Mesothelial cell of epicardium (in vitro differentiated cells): ENCODE results near the gene ENKD1. TPM values are rescaled to one million over a fixed set of nuclear protein-coding genes. Genes with fewer than 3 reads are reported as not detected.

Source experiments
- DNase-seq, 2 experiments: peaks; one replicate each; pipeline ENCODE4 v3.0.0; 2021; ENCODE audit warnings: low spot score in 2 of 2; ENCODE audit not compliant: unreplicated experiment in 2 of 2
- H3K27ac Mint-ChIP-seq: 2 replicates; pipeline ENCODE4 v1.8.0; 2021; ENCODE audit warnings: mixed read lengths
- H3K27me3 Mint-ChIP-seq: 2 replicates; pipeline ENCODE4 v1.8.0; 2021; ENCODE audit warnings: low read depth, mixed read lengths
- H3K36me3 Mint-ChIP-seq: 2 replicates; pipeline ENCODE4 v1.8.0; 2021; ENCODE audit warnings: mixed read lengths
- H3K4me1 Mint-ChIP-seq: 2 replicates; pipeline ENCODE4 v1.8.0; 2021; ENCODE audit warnings: mixed read lengths
- H3K4me3 Mint-ChIP-seq: 2 replicates; pipeline ENCODE4 v1.8.0; 2021; ENCODE audit warnings: mild to moderate bottlenecking, moderate library complexity, mixed read lengths
- H3K9me3 Mint-ChIP-seq: 2 replicates; pipeline ENCODE4 v1.8.0; 2021; ENCODE audit warnings: mixed read lengths
- CTCF ChIP-seq: fragments of 200-600 bp; sonication (generic); IDR thresholded peaks from one replicate; pipeline ENCODE4 v1.5.0; 2021; ENCODE audit warnings: antibody characterized with exemption; ENCODE audit not compliant: unreplicated experiment
- total RNA-seq: library from RNA; stranded (reverse); gene quantifications from 3 replicates; pipeline ENCODE4 v1.2.1, GENCODE V29; 2021

The ENKD1 gene
- total RNA-seq, 1 donor from 2014 or later, result 13.0 TPM

GRCh38 chr16:67647111-67647651 lies 19.4 kb downstream of the ENKD1 start:
- Mint-ChIP-seq H3K36me3 (no peaks in the 10 kb centered on the region), H3K4me3 (no peak overlapping the region), H3K27ac (no peak overlapping the region), H3K27me3 (peaks cover 49% of the 10 kb centered on the region), H3K9me3 (no peaks in the 10 kb centered on the region), H3K4me1 (peaks cover 2% of the 10 kb centered on the region)
- no peak for DNase-seq
- TF ChIP-seq CTCF, result no peak

GRCh38 chr16:67645397-67646121 lies 21.0 kb downstream of the ENKD1 start:
- Mint-ChIP-seq H3K4me3 (peak overlapping the region; percentile 43), H3K36me3 (no peaks in the 10 kb centered on the region), H3K27ac (no peak overlapping the region), H3K4me1 (no peaks in the 10 kb centered on the region), H3K9me3 (no peaks in the 10 kb centered on the region), H3K27me3 (peaks cover 34% of the 10 kb centered on the region)
- DNase-seq, result no peak
- TF ChIP-seq CTCF, result no peak

GRCh38 chr16:67644038-67644437 lies 22.5 kb downstream of the ENKD1 start:
- H3K4me3 Mint-ChIP-seq, result peak overlapping the region; percentile 38

GRCh38 chr16:67641779-67642708 lies 24.5 kb downstream of the ENKD1 start:
- Mint-ChIP-seq H3K36me3 (peaks cover 9% of the 10 kb centered on the region), H3K27ac (no peak overlapping the region), H3K27me3 (peaks cover 25% of the 10 kb centered on the region), H3K9me3 (no peaks in the 10 kb centered on the region), H3K4me3 (no peak overlapping the region), H3K4me1 (no peaks in the 10 kb centered on the region)
- no peak for DNase-seq
- no peak for TF ChIP-seq CTCF

More at GRCh38 chr16:67644038-67644437, 22.5 kb downstream of the ENKD1 start:
- peaks cover 26% of the 10 kb centered on the region for H3K27me3 Mint-ChIP-seq
- DNase-seq, result no peak
- peaks cover 7% of the 10 kb centered on the region for H3K36me3 Mint-ChIP-seq
- H3K9me3 Mint-ChIP-seq, result no peaks in the 10 kb centered on the region
- no peaks in the 10 kb centered on the region for H3K4me1 Mint-ChIP-seq
- no peak for TF ChIP-seq CTCF
- H3K27ac Mint-ChIP-seq, result no peak overlapping the region

- Mint-ChIP-seq H3K4me1 (peaks cover under 1% of the 10 kb centered on the region), H3K36me3 (peaks cover 20% of the 10 kb centered on the region)
These were observed 28.9 kb downstream of the ENKD1 start for GRCh38 chr16:67637625-67638024.

More at GRCh38 chr16:67637625-67638024, 28.9 kb downstream of the ENKD1 start:
- H3K27ac Mint-ChIP-seq, result no peak overlapping the region
- TF ChIP-seq CTCF, result no peak
- H3K27me3 Mint-ChIP-seq, result no peaks in the 10 kb centered on the region
- H3K9me3 Mint-ChIP-seq, result no peaks in the 10 kb centered on the region
- no peak overlapping the region for H3K4me3 Mint-ChIP-seq
- no peak for DNase-seq
